Measurements from ENCODE around the gene RFWD3.
"Not testable (repeated sequence)": the region's sequence is repeated elsewhere in the genome, so short reads cannot be mapped to it uniquely, and the experiment has no call there.

The RFWD3 gene

DNA sequence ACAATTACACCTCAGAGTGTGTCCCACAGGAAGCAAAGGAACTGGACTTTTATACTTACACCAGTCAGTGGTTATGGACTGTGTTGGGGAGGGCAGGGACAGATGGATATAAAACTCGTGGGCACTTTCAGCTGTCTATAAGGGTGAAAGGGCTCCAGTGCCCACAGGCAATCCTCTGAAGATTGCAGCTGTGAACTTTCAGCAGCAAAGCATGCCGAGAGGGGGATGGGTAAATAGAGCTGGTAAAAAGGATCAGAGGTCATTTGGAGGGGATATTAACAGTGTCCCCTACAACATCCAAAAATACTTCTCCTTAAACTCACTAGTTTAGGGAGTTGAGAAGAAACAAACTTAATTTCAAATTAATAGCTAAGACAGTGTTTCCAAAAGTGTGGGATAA is 13.3 kb upstream of the RFWD3 start:
- H3F3A ChIP-seq (ENCODE audit: insufficient read depth, low read length), result no peaks in the 10 kb centered on the region
- H3K79me2 ChIP-seq (ENCODE audit: insufficient read depth, low read length), result no peaks in the 10 kb centered on the region
- TF ChIP-seq, protein P1, sequence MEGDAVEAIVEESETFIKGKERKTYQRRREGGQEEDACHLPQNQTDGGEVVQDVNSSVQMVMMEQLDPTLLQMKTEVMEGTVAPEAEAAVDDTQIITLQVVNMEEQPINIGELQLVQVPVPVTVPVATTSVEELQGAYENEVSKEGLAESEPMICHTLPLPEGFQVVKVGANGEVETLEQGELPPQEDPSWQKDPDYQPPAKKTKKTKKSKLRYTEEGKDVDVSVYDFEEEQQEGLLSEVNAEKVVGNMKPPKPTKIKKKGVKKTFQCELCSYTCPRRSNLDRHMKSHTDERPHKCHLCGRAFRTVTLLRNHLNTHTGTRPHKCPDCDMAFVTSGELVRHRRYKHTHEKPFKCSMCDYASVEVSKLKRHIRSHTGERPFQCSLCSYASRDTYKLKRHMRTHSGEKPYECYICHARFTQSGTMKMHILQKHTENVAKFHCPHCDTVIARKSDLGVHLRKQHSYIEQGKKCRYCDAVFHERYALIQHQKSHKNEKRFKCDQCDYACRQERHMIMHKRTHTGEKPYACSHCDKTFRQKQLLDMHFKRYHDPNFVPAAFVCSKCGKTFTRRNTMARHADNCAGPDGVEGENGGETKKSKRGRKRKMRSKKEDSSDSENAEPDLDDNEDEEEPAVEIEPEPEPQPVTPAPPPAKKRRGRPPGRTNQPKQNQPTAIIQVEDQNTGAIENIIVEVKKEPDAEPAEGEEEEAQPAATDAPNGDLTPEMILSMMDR (IDR thresholded peaks at IDR 0.05; ENCODE audit: low read length), result no peak
- TF ChIP-seq EZH2 (IDR thresholded peaks at IDR 0.05; ENCODE audit: borderline replicate concordance, low read length), result no peak
- no peaks in the 10 kb centered on the region for H3K9me3 ChIP-seq (ENCODE audit: low read length)
- no peak overlapping the region for H3K9ac ChIP-seq (ENCODE audit: low read length)
- H3K4me2 ChIP-seq (ENCODE audit: low read length), result no peak overlapping the region
- no peak overlapping the region for H3K27ac ChIP-seq (ENCODE audit: low read depth, low read length, poor library complexity, severe bottlenecking)
- no peaks in the 10 kb centered on the region for H3K27me3 ChIP-seq (ENCODE audit: insufficient read depth, low read length)
- no peaks in the 10 kb centered on the region for H4K20me1 ChIP-seq (ENCODE audit: insufficient read depth, low read length)
- no peaks in the 10 kb centered on the region for H3K36me3 ChIP-seq (ENCODE audit: insufficient read depth, low read length)
- H3K4me1 ChIP-seq (ENCODE audit: insufficient read depth, low read length, severe bottlenecking), result no peaks in the 10 kb centered on the region
- no peak overlapping the region for H3K4me3 ChIP-seq (ENCODE audit: low read depth, low read length, poor library complexity, severe bottlenecking)
- H3K9me2 ChIP-seq (ENCODE audit: low read depth, low read length), result no peaks in the 10 kb centered on the region
- H2AFZ ChIP-seq (ENCODE audit: low read length), result no peak overlapping the region

DNA sequence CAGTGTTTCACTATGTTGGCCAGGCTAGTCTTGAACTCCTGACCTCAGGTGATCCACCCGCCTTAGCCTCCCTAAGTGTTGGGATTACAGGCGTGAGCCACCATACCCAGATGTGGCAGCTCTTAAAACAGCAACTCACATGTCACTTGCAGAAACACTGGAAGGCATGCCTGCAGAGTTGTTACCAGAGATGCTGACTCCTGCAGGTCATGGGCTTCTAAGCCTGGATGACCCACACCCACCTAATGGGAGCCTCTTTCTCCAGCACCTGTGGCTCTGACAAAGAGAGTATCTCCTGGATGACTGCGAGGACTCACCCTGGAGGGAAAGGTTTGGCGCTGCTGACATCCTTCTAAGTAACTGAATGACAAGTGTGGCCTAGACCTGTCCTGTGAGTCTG is 11.2 kb upstream of the RFWD3 start:
- Histone ChIP-seq H3K4me1 (ENCODE audit: insufficient read depth, low read length, severe bottlenecking) (no peaks in the 10 kb centered on the region), H3K27ac (ENCODE audit: low read depth, low read length, poor library complexity, severe bottlenecking) (no peak overlapping the region), H3K36me3 (ENCODE audit: insufficient read depth, low read length) (no peaks in the 10 kb centered on the region), H3K9me2 (ENCODE audit: low read depth, low read length) (no peaks in the 10 kb centered on the region), H2AFZ (ENCODE audit: low read length) (no peak overlapping the region), H3K4me2 (ENCODE audit: low read length) (no peak overlapping the region), H3F3A (ENCODE audit: insufficient read depth, low read length) (no peaks in the 10 kb centered on the region), H3K9ac (ENCODE audit: low read length) (no peak overlapping the region), H3K79me2 (ENCODE audit: insufficient read depth, low read length) (no peaks in the 10 kb centered on the region), H4K20me1 (ENCODE audit: insufficient read depth, low read length) (no peaks in the 10 kb centered on the region), H3K9me3 (ENCODE audit: low read length) (no peaks in the 10 kb centered on the region), H3K27me3 (ENCODE audit: insufficient read depth, low read length) (no peaks in the 10 kb centered on the region), H3K4me3 (ENCODE audit: low read depth, low read length, poor library complexity, severe bottlenecking) (no peak overlapping the region)
- no peak for TF ChIP-seq EZH2 (IDR thresholded peaks at IDR 0.05; ENCODE audit: borderline replicate concordance, low read length)
- TF ChIP-seq, protein P1 (IDR thresholded peaks at IDR 0.05; ENCODE audit: low read length), result no peak

DNA sequence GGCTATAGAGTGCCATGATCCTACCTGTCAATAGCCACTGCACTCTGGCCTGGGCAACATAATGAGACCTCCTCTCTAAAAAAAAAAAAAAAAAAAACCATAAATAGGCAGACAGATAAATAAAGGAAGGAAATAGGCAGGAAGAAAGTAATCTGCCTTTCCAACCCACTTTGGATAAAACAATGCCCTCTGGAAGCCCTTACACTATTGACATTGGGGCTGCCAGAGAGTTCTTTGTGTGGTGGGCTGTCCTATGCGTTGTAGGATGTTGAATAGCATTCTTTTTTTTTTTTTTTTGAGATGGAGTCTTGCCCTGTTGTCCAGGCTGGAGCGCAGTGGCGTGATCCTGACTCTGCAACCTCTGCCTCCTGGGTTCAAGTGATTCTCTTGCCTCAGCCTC is 7.2 kb upstream of the RFWD3 start:
- Histone ChIP-seq H3K4me3 (ENCODE audit: low read depth, low read length, poor library complexity, severe bottlenecking) (no peak overlapping the region), H3K4me2 (ENCODE audit: low read length) (no peak overlapping the region), H3F3A (ENCODE audit: insufficient read depth, low read length) (no peaks in the 10 kb centered on the region), H4K20me1 (ENCODE audit: insufficient read depth, low read length) (no peaks in the 10 kb centered on the region), H3K36me3 (ENCODE audit: insufficient read depth, low read length) (no peaks in the 10 kb centered on the region), H3K79me2 (ENCODE audit: insufficient read depth, low read length) (no peaks in the 10 kb centered on the region), H3K4me1 (ENCODE audit: insufficient read depth, low read length, severe bottlenecking) (no peaks in the 10 kb centered on the region), H2AFZ (ENCODE audit: low read length) (no peak overlapping the region), H3K9me3 (ENCODE audit: low read length) (no peaks in the 10 kb centered on the region), H3K27me3 (ENCODE audit: insufficient read depth, low read length) (no peaks in the 10 kb centered on the region), H3K9ac (ENCODE audit: low read length) (no peak overlapping the region), H3K27ac (ENCODE audit: low read depth, low read length, poor library complexity, severe bottlenecking) (no peak overlapping the region), H3K9me2 (ENCODE audit: low read depth, low read length) (no peaks in the 10 kb centered on the region)
- TF ChIP-seq, protein P1 (IDR thresholded peaks at IDR 0.05; ENCODE audit: low read length), result no peak
- TF ChIP-seq EZH2 (IDR thresholded peaks at IDR 0.05; ENCODE audit: borderline replicate concordance, low read length), result no peak

GRCh38 chr16:74668877-74669276 is 2.2 kb upstream of the RFWD3 start:
- H3K4me3 ChIP-seq (ENCODE audit: low read depth, low read length, poor library complexity, severe bottlenecking); H3K4me2 ChIP-seq (ENCODE audit: low read length); H2AFZ ChIP-seq (ENCODE audit: low read length); H3K9ac ChIP-seq (ENCODE audit: low read length); H3F3A ChIP-seq (ENCODE audit: insufficient read depth, low read length); H4K20me1 ChIP-seq (ENCODE audit: insufficient read depth, low read length); H3K27me3 ChIP-seq (ENCODE audit: insufficient read depth, low read length); H3K27ac ChIP-seq (ENCODE audit: low read depth, low read length, poor library complexity, severe bottlenecking); H3K9me2 ChIP-seq (ENCODE audit: low read depth, low read length): not testable (repeated sequence)
- Histone ChIP-seq H3K79me2 (ENCODE audit: insufficient read depth, low read length) (peaks cover 24% of the 10 kb centered on the region), H3K4me1 (ENCODE audit: insufficient read depth, low read length, severe bottlenecking) (peaks cover 22% of the 10 kb centered on the region), H3K9me3 (ENCODE audit: low read length) (peaks cover 11% of the 10 kb centered on the region; the same call in 1 of the 2 replicates), H3K36me3 (ENCODE audit: insufficient read depth, low read length) (peaks cover 22% of the 10 kb centered on the region)
